ENCODE results near the gene ANP32A.

Gene ANP32A

GRCh38 chr15:68797599-68798345 lies 22.9 kb downstream of the ANP32A start:
- no peak for DNase-seq

- DNase-seq = no peak
These were observed 23.5 kb downstream of the ANP32A start for GRCh38 chr15:68797191-68797590.

- DNase-seq = no peak
These were observed 24.1 kb downstream of the ANP32A start for GRCh38 chr15:68796576-68796975.

GRCh38 chr15:68795298-68795848 lies 25.3 kb downstream of the ANP32A start:
- DNase-seq = no peak

- no peak for DNase-seq
These were observed 25.8 kb downstream of the ANP32A start for GRCh38 chr15:68794863-68795262.

GRCh38 chr15:68794307-68794706 lies 26.4 kb downstream of the ANP32A start:
- no peak for DNase-seq

- no peak for DNase-seq
These were observed 26.9 kb downstream of the ANP32A start for GRCh38 chr15:68793776-68794175.

GRCh38 chr15:68792901-68793766 lies 27.6 kb downstream of the ANP32A start:
- no peak for DNase-seq

- no peak for DNase-seq
These were observed 29.0 kb downstream of the ANP32A start for GRCh38 chr15:68791431-68792283.

GRCh38 chr15:68790910-68791309 lies 29.8 kb downstream of the ANP32A start:
- DNase-seq = no peak

GRCh38 chr15:68790242-68790575 lies 30.5 kb downstream of the ANP32A start:
- no peak for DNase-seq

GRCh38 chr15:68789534-68790241 lies 31.0 kb downstream of the ANP32A start:
- DNase-seq = no peak

GRCh38 chr15:68789091-68789490 lies 31.6 kb downstream of the ANP32A start:
- no peak for DNase-seq

- DNase-seq = no peak
These were observed 32.5 kb downstream of the ANP32A start for GRCh38 chr15:68788264-68788624.

GRCh38 chr15:68787609-68788263 lies 33.0 kb downstream of the ANP32A start:
- no peak for DNase-seq

GRCh38 chr15:68786753-68787152 lies 33.9 kb downstream of the ANP32A start:
- no peak for DNase-seq

- no peak for DNase-seq
These were observed 35.2 kb downstream of the ANP32A start for GRCh38 chr15:68785541-68785940.

GRCh38 chr15:68784206-68784605 lies 36.5 kb downstream of the ANP32A start:
- no peak for DNase-seq

- DNase-seq = no peak
These were observed 37.3 kb downstream of the ANP32A start for GRCh38 chr15:68783226-68784058.

GRCh38 chr15:68782589-68783161 lies 38.0 kb downstream of the ANP32A start:
- DNase-seq = no peak

All from SHP77 treated with DMSO at 0.1 percent for 48 hours (cell line).